A549 (cell line): ENCODE data around the gene SBNO2. TPM values are rescaled to one million over a fixed set of nuclear protein-coding genes. Genes with fewer than 3 reads are reported as not detected.

Experiments
- ATAC-seq, 2 experiments: fragments of 200-7000 bp in 1 of 2; fragments of >200 bp in 1 of 2; cut with Nextera tagmentation in 1 of 2; cut with Tn5 transposase in 1 of 2; 3 replicates each; pipeline versions ENCODE4 v1.8.0 to v1.9.1; 2018 to 2020; ENCODE audit warnings: mild to moderate bottlenecking in 1 of 2, moderate library complexity in 1 of 2
- CTCF ChIA-PET: fragments of 300-600 bp; sonication (Branson Sonifier 250); formaldehyde crosslinking; extraction: SDS; loops from one replicate; lab custom pipeline; 2021; ENCODE audit warnings: antibody characterized with exemption, inconsistent platforms; lab: Yijun Ruan, JAX
- POLR2A ChIA-PET: fragments of 350-600 bp; formaldehyde crosslinking; extraction: SDS; loops from one replicate; lab custom pipeline; 2021; ENCODE audit warnings: antibody characterized with exemption, inconsistent platforms; lab: Yijun Ruan, JAX
- DNase-seq, 2 experiments: peaks; one replicate each; pipeline versions ENCODE4 v3.0.0 to v3.0.0-alpha.2; 2011 to 2016; ENCODE audit warnings: low read depth in 1 of 2, low spot score in 1 of 2
- FAIRE-seq: peaks from 2 replicates; lab custom pipeline; 2011; peaks lifted over from hg19 to GRCh38; lab: Jason Lieb, UNC
- H3K27ac ChIP-seq, 2 experiments: fragments of >200 bp; sonication (Bioruptor Twin); formaldehyde crosslinking; 3 replicates each; pipeline ENCODE4 v1.5.1; 2016 to 2017
- H3K4me1 ChIP-seq: fragments of >200 bp; sonication (Bioruptor Twin); formaldehyde crosslinking; 3 replicates; pipeline ENCODE4 v1.6.1; 2016
- H3K4me2 ChIP-seq: fragments of >200 bp; sonication (Bioruptor Twin); formaldehyde crosslinking; 3 replicates; pipeline ENCODE4 v1.6.1; 2016
- H3K4me3 ChIP-seq: fragments of >200 bp; sonication (Bioruptor Twin); formaldehyde crosslinking; 3 replicates; pipeline ENCODE4 v1.5.1; 2016
- H3K9me3 ChIP-seq: fragments of >200 bp; sonication (Bioruptor Twin); formaldehyde crosslinking; 3 replicates; pipeline ENCODE4 v1.6.1; 2016
- CBX2 ChIP-seq: fragments of 200-600 bp; sonication (generic); IDR thresholded peaks from 2 replicates; pipeline ENCODE4 v1.6.1; 2016; ENCODE audit warnings: low read depth, mild to moderate bottlenecking, borderline replicate concordance
- CBX8 ChIP-seq: fragments of 200-600 bp; sonication (generic); IDR thresholded peaks from 2 replicates; pipeline ENCODE4 v1.6.1; 2016
- CHD4 ChIP-seq: fragments of 200-600 bp; sonication (generic); IDR thresholded peaks from 2 replicates; pipeline ENCODE4 v1.6.1; 2016; ENCODE audit warnings: antibody characterized with exemption, mild to moderate bottlenecking, borderline replicate concordance
- ESRRA ChIP-seq: fragments of 150-350 bp; IDR thresholded peaks from 2 replicates; pipeline ENCODE4 v1.6.1; 2014; ENCODE audit warnings: mild to moderate bottlenecking, low read length, borderline replicate concordance
- FOSB ChIP-seq: fragments of 250-450 bp; sonication (Bioruptor Pico); IDR thresholded peaks from 2 replicates; pipeline ENCODE4 v1.5.0; 2020; ENCODE audit warnings: mild to moderate bottlenecking, moderate library complexity
- HDAC2 ChIP-seq: fragments of 200-600 bp; sonication (generic); IDR thresholded peaks from 2 replicates; pipeline ENCODE4 v1.6.1; 2016
- HEYL ChIP-seq: fragments of 250-450 bp; sonication (Bioruptor Pico); IDR thresholded peaks from 2 replicates; pipeline ENCODE4 v1.8.0; 2021; ENCODE audit warnings: mild to moderate bottlenecking, moderate library complexity
- MAFK ChIP-seq: fragments of 450-650 bp; IDR thresholded peaks from 2 replicates; pipeline ENCODE4 v1.6.1; 2014; ENCODE audit not compliant: partially characterized antibody
- MYC ChIP-seq: IDR thresholded peaks from 2 replicates; pipeline ENCODE4 v1.6.1; 2012; ENCODE audit warnings: mild to moderate bottlenecking, inconsistent platforms, low read length, improper control_type of control experiment, borderline replicate concordance
- NPAS2 ChIP-seq: fragments of 250-450 bp; sonication (Bioruptor Pico); IDR thresholded peaks from 2 replicates; pipeline ENCODE4 v1.8.0; 2022; ENCODE audit warnings: mild to moderate bottlenecking, moderate library complexity, borderline replicate concordance
- PHF8 ChIP-seq: fragments of 200-600 bp; sonication (generic); IDR thresholded peaks from 2 replicates; pipeline ENCODE4 v1.6.1; 2016; ENCODE audit warnings: low read depth, mild to moderate bottlenecking, antibody characterized with exemption, moderate library complexity, borderline replicate concordance
- POLR2AphosphoS2 ChIP-seq: conservative IDR thresholded peaks from 2 replicates; pipeline ENCODE4 v1.6.1; 2012; ENCODE audit warnings: low read length, improper control_type of control experiment, inconsistent platforms
- RNF2 ChIP-seq: fragments of 200-600 bp; sonication (generic); IDR thresholded peaks from 2 replicates; pipeline ENCODE4 v1.6.1; 2016; ENCODE audit warnings: low read depth, mild to moderate bottlenecking, antibody characterized with exemption, moderate library complexity, borderline replicate concordance
- SREBF2 ChIP-seq: fragments of 450-650 bp; IDR thresholded peaks from 2 replicates; pipeline ENCODE4 v1.6.1; 2014; ENCODE audit warnings: mild to moderate bottlenecking, moderate library complexity
- ZNF302 ChIP-seq: fragments of 250-450 bp; sonication (Bioruptor Pico); IDR thresholded peaks from 2 replicates; pipeline ENCODE4 v1.9.0; 2021; ENCODE audit warnings: inconsistent platforms, mild to moderate bottlenecking, moderate library complexity
- WGBS: methylation state at CpG from one replicate; pipeline ENCODE4 v1.1.6; 2017; ENCODE audit errors: missing lambda C conversion rate; 5-methylcytosine and 5-hydroxymethylcytosine counted together
- polyA plus RNA-seq, 4 experiments: library from polyadenylated mRNA; depleted of rRNA in 3 of 4; stranded (reverse); fragments of >200 nt; fragmentation: RNase III in 1 of 4; extraction: RNeasy Plus Mini Kit Qiagen cat#74134 plus additional on column Dnase treatment in 1 of 4; gene quantifications; 2 replicates in 3 of 4; 3 replicates in 1 of 4; pipeline ENCODE4 v1.2.3, GENCODE V29; 2011 to 2017
- TF ChIP-seq, protein P1 (sequence below): IDR thresholded peaks from 2 replicates; pipeline ENCODE4 v1.6.1; 2012
- TF ChIP-seq, protein P2 (sequence below): IDR thresholded peaks from 2 replicates; pipeline ENCODE4 v1.6.1; 2012; ENCODE audit warnings: low read depth, borderline replicate concordance
- TF ChIP-seq, protein P3 (sequence below): fragments of 200-600 bp; sonication (generic); IDR thresholded peaks from 2 replicates; pipeline ENCODE4 v1.6.1; 2016; ENCODE audit warnings: antibody characterized with exemption, mild to moderate bottlenecking, moderate library complexity
- TF ChIP-seq, protein P4 (sequence below): fragments of >200 bp; sonication (Bioruptor Twin); formaldehyde crosslinking; IDR thresholded peaks from 3 replicates; pipeline ENCODE4 v1.5.1; 2016

The SBNO2 gene
- polyA plus RNA-seq, 2 of the 4 experiments (the other 2 are of a cell fraction), result 6.8 to 27.0 TPM

DNA sequence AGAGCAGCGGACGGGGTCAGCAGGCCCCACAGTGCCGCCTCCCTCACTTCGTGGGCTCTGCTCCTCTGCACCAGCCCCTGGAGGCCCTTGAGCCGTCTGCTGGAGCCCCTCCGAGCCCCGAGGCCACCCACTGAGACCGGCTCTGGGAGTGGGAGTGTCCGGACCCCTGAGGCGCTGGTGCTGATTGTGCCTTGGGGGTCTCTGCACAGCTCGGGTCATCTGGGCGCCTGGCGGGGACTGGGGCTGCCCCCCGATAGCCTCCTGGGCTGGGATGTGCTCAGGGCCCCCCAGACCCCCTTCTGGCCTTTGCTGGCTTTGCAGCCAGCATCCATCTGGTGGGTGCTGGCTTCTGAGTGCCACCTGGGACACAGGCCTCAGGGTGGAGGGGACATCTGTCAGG, 48.3 kb upstream of the SBNO2 start:
- WGBS, result 100% methylated on average over 5 of the region's 14 CpGs
- ChIA-PET POLR2A (no interaction called here), CTCF (interaction anchor here (0.6 to 5.3 kb wide), 18 partner anchors 11 to 204 kb away, joined by 3 to 38 read pairs (median 6); partner anchors contain the start of genes ATP5F1D and CBARP)
- ATAC-seq (peak; percentile 22 to 50; a peak in 4 of 6 replicates), FAIRE-seq (no peak)
- peaks cover 14% of the 10 kb centered on the region; the same call in 1 of the 3 replicates for H3K4me1 ChIP-seq
- no peak overlapping the region for H3K27ac ChIP-seq
- H3K4me3 ChIP-seq, result no peak overlapping the region
- H3K4me2 ChIP-seq, result no peak overlapping the region
- TF ChIP-seq, protein P1, sequence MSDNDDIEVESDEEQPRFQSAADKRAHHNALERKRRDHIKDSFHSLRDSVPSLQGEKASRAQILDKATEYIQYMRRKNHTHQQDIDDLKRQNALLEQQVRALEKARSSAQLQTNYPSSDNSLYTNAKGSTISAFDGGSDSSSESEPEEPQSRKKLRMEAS, result no peak
- TF ChIP-seq, protein P2, sequence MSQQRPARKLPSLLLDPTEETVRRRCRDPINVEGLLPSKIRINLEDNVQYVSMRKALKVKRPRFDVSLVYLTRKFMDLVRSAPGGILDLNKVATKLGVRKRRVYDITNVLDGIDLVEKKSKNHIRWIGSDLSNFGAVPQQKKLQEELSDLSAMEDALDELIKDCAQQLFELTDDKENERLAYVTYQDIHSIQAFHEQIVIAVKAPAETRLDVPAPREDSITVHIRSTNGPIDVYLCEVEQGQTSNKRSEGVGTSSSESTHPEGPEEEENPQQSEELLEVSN, result no peak
- TF ChIP-seq CBX2 (no peak), FOSB (CRISPR knock-in tag) (no peak), ZNF302 (CRISPR knock-in tag) (no peak), PHF8 (no peak), ESRRA (no peak), CHD4 (no peak), SREBF2 (no peak), HEYL (no peak), MAFK (no peak), RNF2 (no peak), HDAC2 (no peak), CBX8 (no peak), MYC (no peak), POLR2AphosphoS2 (no peak)
- TF ChIP-seq, protein P3, sequence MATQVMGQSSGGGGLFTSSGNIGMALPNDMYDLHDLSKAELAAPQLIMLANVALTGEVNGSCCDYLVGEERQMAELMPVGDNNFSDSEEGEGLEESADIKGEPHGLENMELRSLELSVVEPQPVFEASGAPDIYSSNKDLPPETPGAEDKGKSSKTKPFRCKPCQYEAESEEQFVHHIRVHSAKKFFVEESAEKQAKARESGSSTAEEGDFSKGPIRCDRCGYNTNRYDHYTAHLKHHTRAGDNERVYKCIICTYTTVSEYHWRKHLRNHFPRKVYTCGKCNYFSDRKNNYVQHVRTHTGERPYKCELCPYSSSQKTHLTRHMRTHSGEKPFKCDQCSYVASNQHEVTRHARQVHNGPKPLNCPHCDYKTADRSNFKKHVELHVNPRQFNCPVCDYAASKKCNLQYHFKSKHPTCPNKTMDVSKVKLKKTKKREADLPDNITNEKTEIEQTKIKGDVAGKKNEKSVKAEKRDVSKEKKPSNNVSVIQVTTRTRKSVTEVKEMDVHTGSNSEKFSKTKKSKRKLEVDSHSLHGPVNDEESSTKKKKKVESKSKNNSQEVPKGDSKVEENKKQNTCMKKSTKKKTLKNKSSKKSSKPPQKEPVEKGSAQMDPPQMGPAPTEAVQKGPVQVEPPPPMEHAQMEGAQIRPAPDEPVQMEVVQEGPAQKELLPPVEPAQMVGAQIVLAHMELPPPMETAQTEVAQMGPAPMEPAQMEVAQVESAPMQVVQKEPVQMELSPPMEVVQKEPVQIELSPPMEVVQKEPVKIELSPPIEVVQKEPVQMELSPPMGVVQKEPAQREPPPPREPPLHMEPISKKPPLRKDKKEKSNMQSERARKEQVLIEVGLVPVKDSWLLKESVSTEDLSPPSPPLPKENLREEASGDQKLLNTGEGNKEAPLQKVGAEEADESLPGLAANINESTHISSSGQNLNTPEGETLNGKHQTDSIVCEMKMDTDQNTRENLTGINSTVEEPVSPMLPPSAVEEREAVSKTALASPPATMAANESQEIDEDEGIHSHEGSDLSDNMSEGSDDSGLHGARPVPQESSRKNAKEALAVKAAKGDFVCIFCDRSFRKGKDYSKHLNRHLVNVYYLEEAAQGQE, result no peak
- TF ChIP-seq, protein P4, sequence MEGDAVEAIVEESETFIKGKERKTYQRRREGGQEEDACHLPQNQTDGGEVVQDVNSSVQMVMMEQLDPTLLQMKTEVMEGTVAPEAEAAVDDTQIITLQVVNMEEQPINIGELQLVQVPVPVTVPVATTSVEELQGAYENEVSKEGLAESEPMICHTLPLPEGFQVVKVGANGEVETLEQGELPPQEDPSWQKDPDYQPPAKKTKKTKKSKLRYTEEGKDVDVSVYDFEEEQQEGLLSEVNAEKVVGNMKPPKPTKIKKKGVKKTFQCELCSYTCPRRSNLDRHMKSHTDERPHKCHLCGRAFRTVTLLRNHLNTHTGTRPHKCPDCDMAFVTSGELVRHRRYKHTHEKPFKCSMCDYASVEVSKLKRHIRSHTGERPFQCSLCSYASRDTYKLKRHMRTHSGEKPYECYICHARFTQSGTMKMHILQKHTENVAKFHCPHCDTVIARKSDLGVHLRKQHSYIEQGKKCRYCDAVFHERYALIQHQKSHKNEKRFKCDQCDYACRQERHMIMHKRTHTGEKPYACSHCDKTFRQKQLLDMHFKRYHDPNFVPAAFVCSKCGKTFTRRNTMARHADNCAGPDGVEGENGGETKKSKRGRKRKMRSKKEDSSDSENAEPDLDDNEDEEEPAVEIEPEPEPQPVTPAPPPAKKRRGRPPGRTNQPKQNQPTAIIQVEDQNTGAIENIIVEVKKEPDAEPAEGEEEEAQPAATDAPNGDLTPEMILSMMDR, result no peak
- TF ChIP-seq, all 56 proteins: peak for 0
- DNase-seq, result no peak
- no peaks in the 10 kb centered on the region for H3K9me3 ChIP-seq

DNA sequence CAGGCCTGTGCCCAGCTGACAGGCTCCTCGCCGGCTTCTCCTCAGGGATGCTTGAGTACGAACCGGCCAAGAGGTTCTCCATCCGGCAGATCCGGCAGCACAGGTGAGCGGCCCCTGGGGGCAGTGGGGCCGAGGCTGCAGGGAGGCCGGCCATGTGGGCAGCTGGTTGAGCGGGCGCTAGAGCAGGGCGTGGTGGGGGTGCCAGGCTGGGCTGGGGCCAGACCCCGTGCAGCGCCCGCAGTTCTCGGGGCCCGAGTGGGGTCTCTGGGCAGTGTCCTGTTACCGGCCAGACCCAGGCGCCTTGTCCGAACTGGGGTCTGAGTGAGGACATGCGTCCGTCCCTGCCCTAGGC, 47.8 kb upstream of the SBNO2 start:
- ChIA-PET POLR2A (no interaction called here), CTCF (interaction anchor here (0.6 to 5.3 kb wide), 16 partner anchors 10 to 203 kb away, joined by 3 to 38 read pairs (median 8); partner anchors contain the start of genes ATP5F1D and CBARP)
- DNase-seq, result no peak
- 100% methylated on average over 5 of the region's 22 CpGs for WGBS
- Histone ChIP-seq H3K4me2 (no peak overlapping the region), H3K27ac (0 out of 6 replicates have a peak overlapping the region, but pooled peaks of 1 of the 2 experiments have one; percentile 48), H3K4me1 (peaks cover 14% of the 10 kb centered on the region; the same call in 1 of the 3 replicates), H3K4me3 (no peak overlapping the region), H3K9me3 (no peaks in the 10 kb centered on the region)
- FAIRE-seq, result no peak
- TF ChIP-seq NPAS2, result no peak
- ATAC-seq, result no peak
